ENCODE data around the gene SURF6.
"Not testable (repeated sequence)": the region's sequence is repeated elsewhere in the genome, so short reads cannot be mapped to it uniquely, and the experiment has no call there.

SURF6 gene

DNA sequence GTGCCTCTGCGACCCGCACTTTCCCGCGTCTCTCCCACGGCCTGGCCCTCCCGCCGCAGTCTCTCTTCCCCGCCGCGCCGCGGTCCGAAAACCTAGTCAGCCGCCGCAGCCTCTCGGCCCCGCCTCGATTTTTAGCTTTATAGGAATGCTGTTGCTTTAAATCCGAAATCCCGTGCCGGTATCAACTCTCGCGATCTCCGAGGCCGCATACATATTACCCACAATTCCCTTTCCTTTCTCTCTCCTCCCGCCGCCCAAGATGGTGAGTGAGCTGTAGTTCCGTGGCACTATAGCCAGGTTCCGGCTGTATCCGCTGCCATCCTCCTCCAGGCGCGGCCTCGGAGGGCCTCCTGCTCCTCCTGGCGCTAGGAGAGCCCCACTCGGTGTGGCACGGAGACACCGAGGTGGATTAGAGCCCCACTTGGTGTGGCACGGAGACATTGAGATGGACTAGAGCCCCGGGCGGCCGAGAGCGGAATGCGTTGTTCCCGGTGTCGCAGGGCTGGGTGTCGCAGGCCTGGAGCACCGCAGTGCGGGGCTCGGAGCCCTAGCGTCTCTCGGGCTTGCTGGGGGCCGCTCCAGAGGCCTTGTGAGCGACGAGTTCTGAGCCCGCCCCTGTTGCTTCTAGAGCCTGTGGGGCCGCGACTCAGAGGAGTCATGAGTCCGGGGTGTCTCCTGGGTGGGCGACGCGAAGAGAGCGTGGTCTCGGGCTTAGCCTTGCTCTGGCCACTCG is 12.2 kb upstream of the SURF6 start, which contains the start of the genes MED22 and RPL7A:
TSS of gene MED22 (minus strand) at position 147 of the 733 bp plus-strand sequence. CDS start 1,469 bp downstream, outside the sequence.
TSS of gene RPL7A (plus strand) at position 234 of the 733 bp plus-strand sequence. CDS start at position 260, 26 bp downstream.
- peak; percentile 98 for DNase-seq (ENCODE audit: low read depth)

GRCh38 chr9:133347515-133347984 is 11.6 kb upstream of the SURF6 start:
- DNase-seq (ENCODE audit: low read depth): peak; percentile 58

DNA sequence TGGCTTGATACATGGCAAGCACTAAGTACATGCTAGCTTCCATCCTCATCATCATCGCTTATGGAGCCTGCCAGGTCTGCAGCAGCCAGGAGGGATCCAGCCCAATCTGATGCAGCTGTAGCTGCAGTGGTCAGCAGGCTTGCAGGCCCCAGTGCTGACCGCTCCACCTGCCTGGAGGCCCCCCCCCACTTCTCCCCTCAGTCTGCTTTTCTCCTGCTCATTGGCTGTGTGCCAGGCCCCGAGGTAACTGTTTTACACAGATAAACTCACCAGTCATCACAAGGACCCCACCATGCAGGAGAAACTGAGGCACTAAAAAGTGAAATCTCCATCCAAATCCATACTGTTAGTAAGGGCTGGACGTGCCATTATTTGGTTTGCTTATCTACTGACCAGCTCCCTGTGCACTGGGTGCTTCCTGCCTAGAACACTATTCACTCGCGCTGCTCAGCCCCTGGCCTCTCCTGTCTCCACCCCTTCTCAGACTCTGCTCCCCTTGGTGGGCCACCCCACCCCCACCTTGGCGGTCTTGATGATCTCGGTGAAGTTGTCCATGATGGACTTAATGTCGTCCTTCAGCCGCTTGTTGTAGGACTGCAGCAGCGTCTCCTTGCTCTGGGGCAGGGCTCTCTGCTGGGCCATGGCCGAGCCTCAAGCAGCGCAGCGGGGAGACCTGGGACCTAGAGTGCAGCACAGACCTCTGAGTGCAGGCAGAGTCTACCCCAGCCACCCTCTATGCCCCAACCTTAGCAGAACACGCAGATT is 10.2 kb upstream of the SURF6 start:
- no peak for DNase-seq (ENCODE audit: low read depth)

GRCh38 chr9:133345596-133345995 is 9.6 kb upstream of the SURF6 start:
- no peak for DNase-seq (ENCODE audit: low read depth)

- DNase-seq (ENCODE audit: low read depth): no peak
These were observed 9.0 kb upstream of the SURF6 start for GRCh38 chr9:133344979-133345378.

DNA sequence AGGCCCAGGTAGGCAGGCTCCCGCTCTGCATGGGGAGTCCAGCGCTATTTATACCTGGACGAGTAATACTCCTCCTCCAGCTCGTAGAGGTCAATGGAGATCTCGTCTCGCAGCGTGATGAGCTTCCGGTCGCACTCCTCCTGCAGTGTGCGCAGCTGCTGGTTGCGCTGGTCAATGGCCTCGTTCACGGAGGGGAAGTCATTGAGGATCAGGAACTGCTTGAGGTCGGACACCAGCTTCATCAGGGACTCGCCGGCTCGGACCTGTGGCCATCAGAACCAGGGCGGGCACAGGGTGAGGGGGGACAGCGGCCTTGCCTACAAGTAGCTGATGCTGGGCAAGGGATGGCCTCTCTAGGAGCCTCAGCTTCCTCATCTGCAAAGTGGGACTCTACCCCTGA is 8.1 kb upstream of the SURF6 start:
- no peak for DNase-seq (ENCODE audit: low read depth)

DNA sequence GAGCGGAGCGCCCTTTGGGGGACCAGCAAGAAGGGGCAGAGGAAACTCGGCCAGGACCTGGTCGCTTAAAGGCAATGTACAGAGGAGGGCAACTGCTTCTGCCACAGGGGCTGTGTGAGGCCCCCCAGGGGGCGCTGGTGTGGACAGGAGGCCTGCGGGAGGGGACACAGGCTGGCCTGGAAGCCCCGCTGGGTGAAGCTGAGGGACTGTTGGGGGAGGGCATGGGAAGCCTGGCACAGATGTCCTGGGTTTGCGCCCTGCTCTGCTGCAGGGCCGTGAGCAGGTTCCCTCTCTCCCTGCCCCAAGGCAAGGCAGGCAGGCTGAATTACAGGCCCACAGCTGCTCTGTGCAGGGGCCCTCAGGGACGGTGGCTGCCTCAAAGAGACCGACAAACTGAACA is 6.6 kb upstream of the SURF6 start:
- DNase-seq (ENCODE audit: low read depth): no peak

- no peak for DNase-seq (ENCODE audit: low read depth)
These were observed 6.0 kb upstream of the SURF6 start for GRCh38 chr9:133342069-133342406.

DNA sequence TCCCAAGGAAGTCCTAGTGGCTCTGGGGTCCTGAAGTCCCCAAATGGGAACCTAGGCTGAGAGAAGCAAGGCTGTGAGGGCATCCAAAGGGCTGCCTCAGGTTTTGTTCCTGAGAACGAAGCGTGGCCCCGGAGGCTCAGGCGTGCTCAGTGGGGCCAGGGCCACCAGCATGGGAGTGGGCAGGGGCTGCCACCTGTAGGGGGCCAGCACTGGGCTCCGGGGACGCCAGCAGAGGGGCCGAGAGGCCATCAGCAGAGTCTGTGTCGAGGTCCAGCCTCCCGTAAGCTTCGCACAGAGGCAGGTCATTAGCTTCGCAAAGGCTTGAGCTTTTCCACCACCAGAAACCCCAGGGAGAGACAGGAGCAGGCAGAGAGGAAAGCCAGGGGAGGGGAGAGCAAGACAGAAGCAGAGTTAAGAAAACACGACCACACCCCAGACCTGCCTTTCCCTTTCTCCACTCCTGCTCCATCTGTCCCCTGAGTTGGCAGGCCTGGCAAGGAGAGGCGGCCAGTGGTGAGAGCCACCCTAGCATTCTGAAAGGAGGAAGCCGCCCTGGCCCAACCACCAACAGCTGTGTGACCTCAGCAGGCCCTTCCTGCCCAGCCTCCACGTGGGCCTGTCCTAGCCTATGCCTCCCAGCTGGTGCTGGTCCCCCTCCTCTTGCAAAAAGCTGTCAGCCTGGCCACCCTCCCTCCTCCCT is 5.5 kb upstream of the SURF6 start:
- no peak for DNase-seq (ENCODE audit: low read depth)

DNA sequence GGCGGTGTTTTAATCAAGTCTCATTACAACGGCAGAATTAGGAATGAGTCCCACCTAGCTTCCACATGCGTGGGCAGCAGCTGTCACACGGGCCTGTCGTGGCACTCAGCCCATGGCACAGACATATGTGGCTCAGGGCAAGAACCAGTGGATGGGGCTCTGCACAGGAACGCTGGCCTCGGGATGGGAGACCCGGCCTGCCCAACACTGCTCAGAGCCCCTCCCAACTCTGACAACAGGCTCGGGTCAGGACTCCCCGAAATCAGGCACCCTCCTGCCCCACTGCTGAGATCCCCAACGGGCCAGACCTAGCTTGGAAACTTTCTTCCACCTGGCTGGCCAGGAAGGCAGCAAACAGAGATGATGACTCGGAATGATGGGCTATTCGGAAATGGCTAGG is 4.9 kb upstream of the SURF6 start:
- DNase-seq (ENCODE audit: low read depth): no peak

- no peak for DNase-seq (ENCODE audit: low read depth)
These were observed 4.3 kb upstream of the SURF6 start for GRCh38 chr9:133340256-133340655.

- no peak for DNase-seq (ENCODE audit: low read depth)
These were observed 3.7 kb upstream of the SURF6 start for GRCh38 chr9:133339641-133340040.

DNA sequence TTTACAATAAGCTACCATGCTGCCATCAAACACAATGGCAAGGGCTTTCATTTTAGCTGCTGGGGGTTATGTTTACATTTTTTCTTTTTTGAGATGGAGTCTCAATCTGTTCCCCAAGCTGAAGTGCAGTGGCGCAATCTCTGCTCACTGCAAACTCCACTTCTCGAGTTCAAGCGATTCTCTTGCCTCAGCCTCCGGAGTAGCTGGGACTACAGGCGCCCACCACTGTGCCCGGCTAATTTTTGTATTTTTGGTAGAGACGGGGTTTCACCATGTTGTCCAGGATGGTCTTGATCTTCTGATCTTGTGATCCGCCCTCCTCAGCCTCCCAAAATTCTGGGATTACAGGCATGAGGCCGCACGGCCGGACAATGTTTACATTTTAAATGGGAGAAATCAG is 1.1 kb downstream of the SURF6 start:
- not testable (repeated sequence) for DNase-seq (ENCODE audit: low read depth)

GRCh38 chr9:133334161-133334560 is 1.8 kb downstream of the SURF6 start:
- DNase-seq (ENCODE audit: low read depth): no peak

GRCh38 chr9:133333566-133333965 is 2.4 kb downstream of the SURF6 start:
- no peak for DNase-seq (ENCODE audit: low read depth)

DNA sequence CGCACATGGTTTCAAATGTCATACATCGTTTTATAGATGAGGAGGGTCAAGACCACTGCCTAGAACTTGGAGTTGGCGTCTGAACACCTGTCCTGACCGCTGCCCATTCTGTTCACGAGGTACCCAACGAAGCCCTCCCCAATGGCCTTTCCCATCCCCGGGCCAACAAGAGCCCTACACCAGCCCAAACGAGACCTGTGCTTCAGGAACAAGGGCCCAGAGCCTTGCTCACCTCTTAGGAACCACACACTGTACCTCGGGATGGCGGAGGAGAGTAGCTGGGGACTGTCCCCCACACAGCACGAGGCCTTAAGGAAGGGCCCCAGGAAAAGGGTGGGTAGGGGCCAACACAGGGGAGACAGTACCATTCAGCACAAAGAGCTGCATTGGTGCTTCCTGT is 3.0 kb downstream of the SURF6 start:
- DNase-seq (ENCODE audit: low read depth): no peak

DNA sequence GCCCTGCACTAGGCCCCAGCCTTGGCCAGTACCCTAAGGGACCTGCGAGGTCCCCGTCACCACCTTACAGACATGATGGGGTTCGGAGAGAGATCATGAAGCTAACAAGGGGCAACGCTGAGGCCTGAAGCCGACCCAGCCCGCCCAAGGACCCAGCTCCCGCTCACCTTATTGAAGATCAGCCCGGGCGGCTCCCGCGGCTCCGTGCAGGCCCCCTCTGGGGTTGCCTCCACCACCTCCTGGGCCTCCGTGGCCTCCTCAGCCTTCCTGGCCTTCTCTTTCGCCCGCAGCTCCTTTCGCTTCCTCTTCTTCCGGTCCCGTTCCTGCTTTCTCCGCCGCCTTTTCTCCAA is 3.6 kb downstream of the SURF6 start:
- DNase-seq (ENCODE audit: low read depth): no peak

DNA sequence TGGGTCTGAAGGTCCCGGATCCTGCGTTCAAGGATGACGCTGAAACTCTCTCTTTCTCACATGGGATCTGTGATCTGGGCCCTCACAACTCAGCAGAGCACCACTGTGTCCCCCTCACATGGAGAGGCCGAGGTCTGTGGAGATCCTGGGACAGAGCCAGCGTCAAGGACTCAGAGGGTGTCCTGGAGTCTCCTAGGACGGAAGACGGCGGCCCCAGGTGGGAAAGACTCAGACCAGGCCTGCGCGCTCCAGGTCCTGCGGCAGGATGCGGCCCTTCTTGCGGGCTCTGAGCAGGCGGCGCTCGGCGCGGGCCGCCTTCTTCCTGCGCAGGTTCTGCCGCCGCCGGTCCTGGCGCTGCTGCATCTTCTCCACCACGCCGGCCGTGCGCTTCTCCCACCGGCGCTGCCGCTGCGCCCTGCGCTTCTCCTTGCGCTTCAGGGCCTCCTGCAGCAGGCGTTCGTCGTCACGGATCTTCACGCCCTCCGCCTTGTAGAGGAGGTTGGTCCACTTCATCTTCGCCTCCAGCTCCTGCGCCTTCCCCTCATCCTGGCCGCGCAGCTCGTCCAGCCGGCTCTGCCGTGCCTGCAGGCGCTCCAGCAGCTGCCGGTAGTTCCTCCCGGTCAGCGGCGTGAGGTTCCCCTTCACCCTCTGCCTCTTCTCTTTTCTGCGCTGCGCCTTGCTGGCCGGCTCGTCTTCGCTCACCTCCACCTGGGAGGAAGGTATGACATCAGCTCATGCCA is 4.2 kb downstream of the SURF6 start:
- DNase-seq (ENCODE audit: low read depth): no peak

- no peak for DNase-seq (ENCODE audit: low read depth)
These were observed 4.8 kb downstream of the SURF6 start for GRCh38 chr9:133331221-133331620.

- DNase-seq (ENCODE audit: low read depth): not testable (repeated sequence)
These were observed 6.5 kb downstream of the SURF6 start for GRCh38 chr9:133329306-133330156.

- DNase-seq (ENCODE audit: low read depth): no peak
These were observed 8.0 kb downstream of the SURF6 start for GRCh38 chr9:133327834-133328484.
